GM12891 (cell line): ENCODE data around the gene KRTAP20-2.

Source experiments
- POLR2A ChIP-seq: IDR thresholded peaks from 2 replicates; pipeline ENCODE4 v1.6.1; 2011; ENCODE audit warnings: low read depth, low read length, control low read depth
- POLR2AphosphoS5 ChIP-seq: IDR thresholded peaks from 2 replicates; pipeline ENCODE4 v1.6.1; 2011; ENCODE audit warnings: low read depth, low read length, control low read depth
- SPI1 ChIP-seq: IDR thresholded peaks from 2 replicates; pipeline ENCODE4 v1.6.1; 2011; ENCODE audit warnings: low read depth, low read length, control low read depth
- TAF1 ChIP-seq: IDR thresholded peaks from 2 replicates; pipeline ENCODE4 v1.6.1; 2011; ENCODE audit warnings: low read depth, low read length, control low read depth

- TF ChIP-seq POLR2AphosphoS5, result no peak
- no peak for TF ChIP-seq POLR2A
- TF ChIP-seq TAF1, result no peak
- TF ChIP-seq SPI1, result no peak
Observed at GRCh38 chr21:30598802-30599201, 36.2 kb upstream of the KRTAP20-2 start, which contains the start of gene KRTAP6-2.
